K562 (cell line): Measurements from ENCODE around the gene KRT28. TPM values are rescaled to one million over a fixed set of nuclear protein-coding genes. Genes with fewer than 3 reads are reported as not detected.
A peak's percentile ranks its signal among the peaks of the same experiment; 100 is the strongest.

ENCODE experiments used
- ADNP ChIP-seq: fragments of 200-800 bp; sonication (Bioruptor generic); IDR thresholded peaks from 2 replicates; pipeline ENCODE4 v1.6.1; 2016; ENCODE audit warnings: missing genetic modification characterization, missing compliant biosample characterization
- BRF1 ChIP-seq: IDR thresholded peaks from 3 replicates; pipeline ENCODE4 v1.6.1; 2011; ENCODE audit warnings: borderline replicate concordance, mild to moderate bottlenecking; ENCODE audit not compliant: insufficient read length; ENCODE audit errors: extremely low read depth
- CEBPG ChIP-seq, 3 experiments: fragments of 200-800 bp in 1 of 3; sonication (Bioruptor generic) in 1 of 3; sonication (generic) in 1 of 3; formaldehyde crosslinking in 1 of 3; IDR thresholded peaks in 2 of 3; conservative IDR thresholded peaks in 1 of 3; 2 replicates each; pipeline versions ENCODE4 v1.6.1 to v1.8.0; 2016 to 2022; ENCODE audit warnings: missing compliant biosample characterization in 2 of 3, missing genetic modification characterization in 2 of 3, mild to moderate bottlenecking in 1 of 3, missing genetic modification reagents in 1 of 3
- HDAC1 ChIP-seq, 2 experiments: fragments of 450-650 bp; IDR thresholded peaks; 2 replicates each; pipeline ENCODE4 v1.6.1; 2016 to 2017; ENCODE audit warnings: inconsistent platforms in 1 of 2, mild to moderate bottlenecking in 1 of 2, moderate library complexity in 1 of 2
- HOXB6 ChIP-seq: fragments of 250-450 bp; sonication (Bioruptor Pico); IDR thresholded peaks from 2 replicates; pipeline ENCODE4 v1.5.1; 2022; ENCODE audit warnings: mild to moderate bottlenecking, borderline replicate concordance
- HSF4 ChIP-seq: fragments of 250-450 bp; sonication (Bioruptor Pico); IDR thresholded peaks from 2 replicates; pipeline ENCODE4 v2.1.2; 2022; ENCODE audit warnings: mild to moderate bottlenecking, moderate library complexity, borderline replicate concordance
- JUND ChIP-seq, 2 experiments: IDR thresholded peaks; 2 replicates in 1 of 2; 3 replicates in 1 of 2; pipeline ENCODE4 v1.6.1; 2011; ENCODE audit warnings: borderline replicate concordance in 2 of 2, low read depth in 2 of 2, low read length in 2 of 2, improper control_type of control experiment in 1 of 2, missing biosample characterization in 1 of 2, missing genetic modification characterization in 1 of 2, missing genetic modification reagents in 1 of 2
- MEIS2 ChIP-seq: fragments of 450-650 bp; IDR thresholded peaks from 2 replicates; pipeline ENCODE4 v1.6.1; 2014; ENCODE audit warnings: mild to moderate bottlenecking; ENCODE audit not compliant: partially characterized antibody
- RB1 ChIP-seq: fragments of 450-650 bp; IDR thresholded peaks from 2 replicates; pipeline ENCODE4 v1.6.1; 2017; ENCODE audit warnings: low read depth, mild to moderate bottlenecking
- RBBP5 ChIP-seq: fragments of 200-600 bp; sonication (generic); IDR thresholded peaks from 2 replicates; pipeline ENCODE4 v1.6.1; 2012; ENCODE audit warnings: borderline replicate concordance, mild to moderate bottlenecking, low read length, control low read depth, inconsistent platforms; ENCODE audit not compliant: insufficient read depth, poor library complexity, severe bottlenecking
- RFX1 ChIP-seq: fragments of 450-650 bp; IDR thresholded peaks from 2 replicates; pipeline ENCODE4 v1.6.1; 2016; ENCODE audit warnings: mild to moderate bottlenecking, moderate library complexity
- SLC30A9 ChIP-seq: fragments of 250-450 bp; sonication (Bioruptor Pico); IDR thresholded peaks from 2 replicates; pipeline ENCODE4 v1.8.0; 2022; ENCODE audit warnings: mild to moderate bottlenecking, moderate library complexity
- TAF15 ChIP-seq: fragments of 200-400 bp; formaldehyde crosslinking; IDR thresholded peaks from 2 replicates; pipeline ENCODE4 v1.6.1; 2017; ENCODE audit warnings: mild to moderate bottlenecking, low read depth, low read length, moderate library complexity
- USF2 ChIP-seq: sonication (generic); formaldehyde crosslinking; IDR thresholded peaks from 2 replicates; pipeline ENCODE4 v1.5.0; 2020; ENCODE audit warnings: missing genetic modification reagents
- ZBTB49 ChIP-seq: sonication (generic); formaldehyde crosslinking; IDR thresholded peaks from 2 replicates; pipeline ENCODE4 v1.8.0; 2022; ENCODE audit warnings: missing genetic modification reagents, mild to moderate bottlenecking, borderline replicate concordance
- ZBTB5 ChIP-seq: fragments of 450-650 bp; IDR thresholded peaks from 2 replicates; pipeline ENCODE4 v1.6.1; 2017; ENCODE audit warnings: antibody characterized with exemption
- ZKSCAN8 ChIP-seq: fragments of 200-800 bp; sonication (Bioruptor generic); IDR thresholded peaks from 2 replicates; pipeline ENCODE4 v1.6.1; 2016; ENCODE audit warnings: missing genetic modification characterization, missing compliant biosample characterization
- polyA plus RNA-seq, 8 experiments: library from polyadenylated mRNA; depleted of rRNA in 4 of 8; stranded (reverse) in 5 of 8; unstranded in 3 of 8; fragments of >200 nt; fragmentation: Nextera tagmentation in 2 of 8; fragmentation: Illumina TruSeq in 1 of 8; extraction: Ambion mirVana in 2 of 8; extraction: Trizol in 1 of 8; gene quantifications; 2 replicates each; pipeline versions ENCODE4 v1.2.1 to v1.2.3, GENCODE V29; 2011 to 2014; ENCODE audit warnings: inconsistent platforms in 1 of 8, missing spikeins in 1 of 8
- total RNA-seq, 7 experiments: library from RNA; depleted of rRNA in 6 of 7; stranded (reverse); fragments of >200 nt in 6 of 7; fragmentation: Illumina TruSeq in 2 of 7; extraction: Trizol in 2 of 7; gene quantifications; 2 replicates each; pipeline versions ENCODE4 v1.2.1 to v1.2.3, GENCODE V29; 2011 to 2021; ENCODE audit warnings: low replicate concordance in 1 of 7
- TF ChIP-seq, protein P1 (sequence below): sonication (generic); formaldehyde crosslinking; IDR thresholded peaks from 2 replicates; pipeline ENCODE4 v1.8.1; 2022; ENCODE audit warnings: missing genetic modification reagents

Gene KRT28
- total and polyA plus RNA-seq, 9 of the 15 experiments (the other 6 are each of a cell fraction or from before 2014, with no cell fraction given): not detected

- TF ChIP-seq USF2: no peak
- no peak for TF ChIP-seq SLC30A9 (CRISPR knock-in tag)
- TF ChIP-seq ZBTB5: no peak
- no peak for TF ChIP-seq JUND (IDR thresholded peaks at IDR 0.05; ENCODE audit: borderline replicate concordance, low read depth, low read length)
- no peak for TF ChIP-seq JUND (tag; IDR thresholded peaks at IDR 0.05; ENCODE audit: borderline replicate concordance, low read depth, low read length)
- peak; percentile 73 for TF ChIP-seq ADNP (tag)
- TF ChIP-seq HDAC1 (IDR thresholded peaks at IDR 0.05): peak in 1 of 2 experiments; percentile 36; a peak in 1 of 4 replicates
- no peak for TF ChIP-seq MEIS2
- TF ChIP-seq ZKSCAN8 (CRISPR knock-in tag): no peak
- no peak for TF ChIP-seq TAF15
- no peak for TF ChIP-seq CEBPG (CRISPR knock-in tag; IDR thresholded peaks at IDR 0.05)
- TF ChIP-seq CEBPG (tag; conservative IDR thresholded peaks at IDR 0.05 in 1 of 2, IDR thresholded peaks at IDR 0.05 in 1 of 2): no peak
- TF ChIP-seq ZBTB49 (CRISPR knock-in tag): no peak
- TF ChIP-seq, protein P1, sequence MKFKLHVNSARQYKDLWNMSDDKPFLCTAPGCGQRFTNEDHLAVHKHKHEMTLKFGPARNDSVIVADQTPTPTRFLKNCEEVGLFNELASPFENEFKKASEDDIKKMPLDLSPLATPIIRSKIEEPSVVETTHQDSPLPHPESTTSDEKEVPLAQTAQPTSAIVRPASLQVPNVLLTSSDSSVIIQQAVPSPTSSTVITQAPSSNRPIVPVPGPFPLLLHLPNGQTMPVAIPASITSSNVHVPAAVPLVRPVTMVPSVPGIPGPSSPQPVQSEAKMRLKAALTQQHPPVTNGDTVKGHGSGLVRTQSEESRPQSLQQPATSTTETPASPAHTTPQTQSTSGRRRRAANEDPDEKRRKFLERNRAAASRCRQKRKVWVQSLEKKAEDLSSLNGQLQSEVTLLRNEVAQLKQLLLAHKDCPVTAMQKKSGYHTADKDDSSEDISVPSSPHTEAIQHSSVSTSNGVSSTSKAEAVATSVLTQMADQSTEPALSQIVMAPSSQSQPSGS (CRISPR knock-in tag): no peak
- TF ChIP-seq RB1: no peak
- no peak for TF ChIP-seq BRF1
- TF ChIP-seq HOXB6: no peak
- no peak for TF ChIP-seq RBBP5
- no peak for TF ChIP-seq HSF4 (CRISPR knock-in tag)
- TF ChIP-seq RFX1: no peak
Observed at GRCh38 chr17:40830085-40830776, 30.5 kb upstream of the KRT28 start (continued).
